ENCODE measurements around the gene LIMCH1. TPM values are rescaled to one million over a fixed set of nuclear protein-coding genes. Genes with fewer than 3 reads are reported as not detected.

LIMCH1 gene
- total RNA-seq, 1 donor from 2014 or later: 66.2 TPM

DNA sequence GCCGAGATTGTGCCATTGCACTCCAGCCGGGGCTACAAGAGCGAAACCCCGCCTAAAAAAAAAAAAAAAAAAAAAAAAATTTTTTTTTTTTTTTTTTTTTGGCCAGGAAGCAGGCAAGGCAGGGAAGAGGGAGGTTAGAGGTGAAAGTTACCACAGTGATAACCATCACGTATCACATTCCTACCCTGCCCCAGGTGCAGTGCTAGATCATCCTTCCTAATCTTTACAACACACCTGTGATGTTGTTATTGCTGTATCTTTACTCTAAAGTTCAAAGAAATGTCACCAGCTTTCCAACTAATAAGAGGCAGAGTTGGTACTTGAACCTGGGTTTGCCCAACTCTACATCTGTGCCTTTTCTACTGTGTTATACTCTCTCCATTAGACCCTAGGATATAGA, 7.2 kb upstream of the LIMCH1 start:
- DNase-seq (ENCODE audit: extremely low read depth, low read depth, low spot score): no peak

GRCh38 chr4:41532336-41532735, 5.6 kb upstream of the LIMCH1 start:
- DNase-seq (ENCODE audit: extremely low read depth, low read depth, low spot score): no peak

DNA sequence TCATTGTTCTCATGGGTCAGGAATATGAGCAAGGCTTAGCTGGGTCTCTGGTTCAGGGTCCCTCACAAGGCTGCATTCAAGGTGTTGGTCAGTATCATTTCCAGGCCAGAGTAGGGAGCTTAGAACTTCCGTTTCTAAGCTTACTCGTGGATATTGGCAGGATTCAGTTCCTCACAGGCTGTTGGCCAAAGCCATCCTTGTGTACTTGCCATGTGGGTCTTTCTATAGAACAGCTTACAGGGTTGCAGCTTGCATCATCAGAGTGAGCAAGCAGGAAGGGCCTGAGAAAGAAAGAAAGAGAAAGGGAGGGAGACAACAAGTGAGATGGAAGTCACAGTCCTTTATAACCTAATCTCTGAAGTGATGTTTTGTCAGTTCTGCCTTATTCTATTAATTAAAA, 5.1 kb upstream of the LIMCH1 start:
- no peak for DNase-seq (ENCODE audit: extremely low read depth, low read depth, low spot score)

- DNase-seq (ENCODE audit: extremely low read depth, low read depth, low spot score): no peak
Observed at GRCh38 chr4:41533680-41534079, 4.3 kb upstream of the LIMCH1 start.

DNA sequence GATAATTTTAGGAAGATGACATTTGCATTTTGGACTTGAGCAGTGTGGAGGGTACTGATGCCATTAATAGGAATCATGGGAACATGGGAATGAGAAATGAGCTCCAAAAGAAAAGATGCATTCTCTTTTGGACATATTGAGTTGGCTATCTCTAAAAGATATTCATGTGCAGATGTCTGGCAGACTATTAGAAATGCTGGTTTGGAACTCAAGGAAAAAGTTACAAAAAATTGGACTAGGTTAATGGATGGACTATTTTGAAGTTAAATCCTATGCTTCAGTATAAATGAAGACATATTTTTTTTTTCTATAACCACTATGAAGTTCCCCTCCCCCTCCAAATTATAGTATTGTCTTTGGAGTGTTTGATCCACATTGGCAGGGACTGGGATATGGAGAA, 3.6 kb upstream of the LIMCH1 start:
- DNase-seq (ENCODE audit: extremely low read depth, low read depth, low spot score): no peak

- DNase-seq (ENCODE audit: extremely low read depth, low read depth, low spot score): peak; percentile 85
Observed at GRCh38 chr4:41535911-41536371, 2.0 kb upstream of the LIMCH1 start.

GRCh38 chr4:41537292-41537890, 566 bp upstream of the LIMCH1 start:
- no peak for DNase-seq (ENCODE audit: extremely low read depth, low read depth, low spot score)

- DNase-seq (ENCODE audit: extremely low read depth, low read depth, low spot score): no peak
Observed at GRCh38 chr4:41538887-41539498, 1.0 kb downstream of the LIMCH1 start.

DNA sequence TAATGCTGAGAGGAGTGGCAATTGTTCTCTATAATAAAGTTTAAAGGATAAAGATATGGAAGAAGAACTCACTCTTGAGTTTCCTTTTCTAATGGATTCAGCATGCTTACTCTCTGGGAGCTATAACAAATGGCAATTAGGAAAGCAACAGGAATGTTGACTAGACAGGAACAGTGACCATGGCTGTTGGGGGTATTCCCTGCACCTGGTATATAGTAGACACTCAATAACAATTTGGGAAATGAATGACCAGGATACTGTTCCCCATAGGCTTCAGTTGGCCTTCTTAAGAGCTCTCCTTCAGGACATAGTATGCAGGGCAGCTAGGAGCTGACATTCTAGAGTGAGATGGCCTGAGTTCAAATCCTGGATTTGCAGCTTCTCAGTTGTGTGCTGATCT, 1.8 kb downstream of the LIMCH1 start:
- DNase-seq (ENCODE audit: extremely low read depth, low read depth, low spot score): no peak

DNA sequence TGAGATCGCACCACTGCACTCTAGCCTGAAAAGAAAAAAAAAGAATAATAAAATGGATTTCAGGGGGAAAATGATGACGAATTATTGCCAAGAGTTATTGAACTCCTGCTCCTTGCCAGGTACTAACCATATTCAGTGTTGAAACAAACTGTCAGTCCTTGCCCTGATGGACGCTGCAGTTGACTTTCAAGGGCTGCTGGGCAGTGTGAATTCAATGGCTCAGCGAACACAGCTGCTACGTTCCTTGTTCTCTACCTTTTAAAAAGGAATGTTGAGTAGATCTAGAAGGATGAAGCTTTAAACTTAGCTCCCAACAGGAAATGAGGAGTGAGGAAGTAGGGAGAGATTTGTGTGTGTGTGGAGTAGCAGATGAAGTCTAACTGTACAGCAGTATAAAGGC, 2.7 kb downstream of the LIMCH1 start:
- DNase-seq (ENCODE audit: extremely low read depth, low read depth, low spot score): no peak

GRCh38 chr4:41541687-41542094, 3.7 kb downstream of the LIMCH1 start:
- DNase-seq (ENCODE audit: extremely low read depth, low read depth, low spot score): no peak

GRCh38 chr4:41542526-41543275, 4.7 kb downstream of the LIMCH1 start:
- DNase-seq (ENCODE audit: extremely low read depth, low read depth, low spot score): no peak

DNA sequence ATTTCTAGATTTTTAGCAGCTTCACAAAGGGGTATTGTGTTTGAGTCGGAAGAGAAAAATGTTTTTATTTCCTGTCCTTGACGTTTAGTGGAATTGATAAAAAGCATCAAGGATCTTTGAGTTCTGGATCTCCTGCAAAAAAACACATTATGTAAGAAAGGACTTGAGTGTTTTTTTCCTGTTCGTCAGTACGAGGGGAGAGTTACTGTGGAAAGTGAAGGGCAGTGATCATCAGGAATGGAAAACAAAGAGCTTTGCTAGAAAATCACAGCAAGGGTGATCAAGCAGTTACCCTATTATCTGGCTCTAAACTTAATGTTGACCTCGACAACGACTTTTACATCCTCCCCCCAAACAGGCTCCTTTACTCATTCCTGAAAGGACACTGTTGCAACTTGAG, 7.3 kb downstream of the LIMCH1 start:
- DNase-seq (ENCODE audit: extremely low read depth, low read depth, low spot score): no peak

- DNase-seq (ENCODE audit: extremely low read depth, low read depth, low spot score): no peak
Observed at GRCh38 chr4:41546638-41547037, 8.7 kb downstream of the LIMCH1 start.

GRCh38 chr4:41548305-41548880, 10.4 kb downstream of the LIMCH1 start:
- no peak for DNase-seq (ENCODE audit: extremely low read depth, low read depth, low spot score)

- DNase-seq (ENCODE audit: extremely low read depth, low read depth, low spot score): no peak
Observed at GRCh38 chr4:41549478-41549877, 11.5 kb downstream of the LIMCH1 start.

- no peak for DNase-seq (ENCODE audit: extremely low read depth, low read depth, low spot score)
Observed at GRCh38 chr4:41550308-41550707, 12.4 kb downstream of the LIMCH1 start.

- no peak for DNase-seq (ENCODE audit: extremely low read depth, low read depth, low spot score)
Observed at GRCh38 chr4:41551536-41551935, 13.6 kb downstream of the LIMCH1 start.

- DNase-seq (ENCODE audit: extremely low read depth, low read depth, low spot score): no peak
Observed at GRCh38 chr4:41554905-41555304, 16.9 kb downstream of the LIMCH1 start.

DNA sequence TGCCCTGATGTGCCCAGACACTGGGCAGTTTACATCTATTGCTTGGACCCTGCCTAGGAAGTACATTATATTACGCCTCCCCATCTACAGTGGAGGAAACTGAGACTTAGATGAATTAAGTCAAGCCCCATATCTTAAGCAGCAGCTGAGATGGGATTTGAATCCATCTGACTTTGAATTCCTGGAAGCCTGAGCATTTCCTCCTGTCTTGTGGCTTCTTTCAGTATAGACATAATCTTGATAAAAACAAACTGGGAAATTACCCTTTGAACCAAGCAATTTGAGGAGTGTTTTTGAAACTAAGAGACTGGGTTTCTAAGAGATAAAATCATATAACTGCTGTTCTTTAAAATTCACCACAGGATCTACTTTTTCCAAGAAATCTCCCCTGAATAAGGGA, 18.6 kb downstream of the LIMCH1 start:
- DNase-seq (ENCODE audit: extremely low read depth, low read depth, low spot score): no peak

DNA sequence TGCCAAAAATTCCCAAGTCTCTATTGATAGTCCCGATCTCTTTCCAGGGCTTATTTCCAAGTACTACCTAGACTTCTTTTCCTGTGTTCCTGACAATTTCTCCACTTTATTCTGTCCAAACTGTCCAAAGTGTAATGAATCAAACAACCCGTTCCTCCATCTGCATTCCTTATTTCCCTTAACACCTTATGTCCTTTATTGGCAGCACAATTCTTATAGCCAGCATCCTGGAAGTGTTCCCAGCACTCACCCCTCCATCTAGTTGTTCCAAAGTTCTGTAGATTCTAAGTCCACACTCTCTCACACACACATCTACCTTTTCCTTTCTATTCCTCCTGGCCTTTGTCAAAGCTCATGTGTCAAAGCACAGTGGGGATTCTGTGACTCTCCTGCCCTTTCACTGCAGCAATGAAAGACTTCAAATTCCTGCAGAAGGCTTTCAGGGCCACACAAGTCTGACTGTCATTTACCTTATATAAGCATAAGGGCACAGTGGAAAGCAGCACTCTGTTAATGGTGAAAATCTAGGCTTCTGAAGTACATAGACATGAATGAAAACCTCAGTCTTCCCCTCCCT, 22.1 kb downstream of the LIMCH1 start:
- DNase-seq (ENCODE audit: extremely low read depth, low read depth, low spot score): no peak

All from glomerular endothelial cell (primary cell).